H1 (cell line): ENCODE results near the gene CELF4. TPM values are rescaled to one million over a fixed set of nuclear protein-coding genes. Genes with fewer than 3 reads are reported as not detected.
A peak's percentile ranks its signal among the peaks of the same experiment; 100 is the strongest.

Experiments used
- CTCF ChIA-PET: fragments of 300-600 bp; sonication (Branson Sonifier 250); formaldehyde crosslinking; loops from one replicate; lab custom pipeline; 2021; ENCODE audit not compliant: partially characterized antibody; lab: Charles Lee
- POLR2A ChIA-PET: fragments of 300-600 bp; sonication (Branson Sonifier 250); formaldehyde crosslinking; loops from one replicate; lab custom pipeline; 2021; ENCODE audit warnings: inconsistent platforms; ENCODE audit not compliant: partially characterized antibody; lab: Charles Lee
- DNase-seq, 2 experiments: peaks; one replicate each; pipeline versions ENCODE4 v3.0.0 to v3.0.0-alpha.2; 2010 to 2022; ENCODE audit warnings: low spot score in 2 of 2, low read depth in 1 of 2, mixed read lengths in 1 of 2
- FAIRE-seq: peaks from 2 replicates; lab custom pipeline; 2011; peaks lifted over from hg19 to GRCh38; lab: Jason Lieb, UNC
- H2AFZ ChIP-seq: 2 replicates; pipeline ENCODE4 v1.8.1; 2012; ENCODE audit warnings: low read length, inconsistent platforms
- H2AK5ac ChIP-seq: 2 replicates; pipeline ENCODE4 v1.6.1; 2013; ENCODE audit warnings: low read depth, low read length
- H2BK120ac ChIP-seq: replicated peaks from 2 replicates; pipeline ENCODE3; 2013; ENCODE audit warnings: low read depth, low read length, inconsistent platforms
- H2BK12ac ChIP-seq: 2 replicates; pipeline ENCODE4 v1.6.1; 2013; ENCODE audit warnings: low read depth, low read length
- H2BK15ac ChIP-seq: 2 replicates; pipeline ENCODE4 v1.6.1; 2013; ENCODE audit warnings: low read length
- H2BK20ac ChIP-seq: 2 replicates; pipeline ENCODE4 v1.6.1; 2013; ENCODE audit warnings: low read length
- H2BK5ac ChIP-seq: 2 replicates; pipeline ENCODE4 v1.6.1; 2013; ENCODE audit warnings: low read depth, low read length
- H3K14ac ChIP-seq: 2 replicates; pipeline ENCODE4 v1.6.1; 2013; ENCODE audit warnings: inconsistent platforms; ENCODE audit not compliant: insufficient read length
- H3K18ac ChIP-seq: 2 replicates; pipeline ENCODE4 v1.6.1; 2013; ENCODE audit warnings: low read length; ENCODE audit errors: extremely low read depth
- H3K23ac ChIP-seq: 2 replicates; pipeline ENCODE4 v1.6.1; 2013; ENCODE audit warnings: inconsistent platforms; ENCODE audit not compliant: insufficient read length
- H3K23me2 ChIP-seq: 2 replicates; pipeline ENCODE4 v1.6.1; 2013; ENCODE audit warnings: low read depth, low read length
- H3K27ac ChIP-seq: 2 replicates; pipeline ENCODE4 v1.6.1; 2011; ENCODE audit warnings: low read depth, low read length, inconsistent platforms
- H3K27me3 ChIP-seq, 4 experiments: replicated peaks in 1 of 4; 1 replicate in 1 of 4; 2 replicates in 3 of 4; pipeline versions ENCODE4 v1.6.1 to v1.8.1; 2011 to 2013; ENCODE audit warnings: low read length in 3 of 4, mild to moderate bottlenecking in 3 of 4, inconsistent platforms in 2 of 4, mixed read lengths in 2 of 4, moderate library complexity in 1 of 4; ENCODE audit not compliant: control insufficient read depth in 3 of 4, insufficient read depth in 3 of 4; ENCODE audit errors: extremely low read depth in 1 of 4
- H3K36me3 ChIP-seq, 4 experiments: 2 replicates each; pipeline versions ENCODE4 v1.6.1 to v1.8.1; 2011 to 2013; ENCODE audit warnings: mild to moderate bottlenecking in 4 of 4, low read length in 3 of 4, moderate library complexity in 2 of 4, control low read depth in 1 of 4, inconsistent platforms in 1 of 4; ENCODE audit not compliant: insufficient read depth in 4 of 4, control insufficient read depth in 2 of 4
- H3K4ac ChIP-seq: replicated peaks from 2 replicates; pipeline ENCODE3; 2013; ENCODE audit warnings: low read length, low read depth, mixed read lengths, inconsistent platforms; ENCODE audit not compliant: insufficient read length
- H3K4me1 ChIP-seq, 4 experiments: replicated peaks in 1 of 4; 1 replicate in 1 of 4; 2 replicates in 3 of 4; pipeline versions ENCODE4 v1.6.1 to v1.8.1; 2011 to 2013; ENCODE audit warnings: low read length in 3 of 4, inconsistent platforms in 2 of 4, mixed read lengths in 1 of 4; ENCODE audit not compliant: insufficient read depth in 4 of 4, control insufficient read depth in 3 of 4
- H3K4me2 ChIP-seq, 2 experiments: 2 replicates each; pipeline versions ENCODE4 v1.6.1 to v1.8.1; 2011 to 2013; ENCODE audit warnings: low read depth in 2 of 2, low read length in 2 of 2, control low read depth in 1 of 2, inconsistent platforms in 1 of 2, mild to moderate bottlenecking in 1 of 2; ENCODE audit not compliant: insufficient read depth in 1 of 2
- H3K4me3 ChIP-seq, 4 experiments: fragments of 200-600, 300-600 bp in 1 of 4; sonication (generic), shearing (Covaris generic), sonication (Bioruptor Twin) in 1 of 4; 2 replicates each; pipeline versions ENCODE4 v1.5.1 to v1.8.1; 2011 to 2016; ENCODE audit warnings: low read length in 4 of 4, low read depth in 3 of 4, control low read depth in 2 of 4, inconsistent platforms in 2 of 4, mild to moderate bottlenecking in 2 of 4, mixed read lengths in 1 of 4, moderate library complexity in 1 of 4; ENCODE audit not compliant: insufficient read depth in 2 of 4; ENCODE audit errors: extremely low read depth in 1 of 4
- H3K56ac ChIP-seq: replicated peaks from 2 replicates; pipeline ENCODE3; 2013; ENCODE audit warnings: low read depth, mild to moderate bottlenecking, mixed read lengths, low read length, inconsistent platforms; ENCODE audit not compliant: insufficient read length
- H3K79me1 ChIP-seq: 2 replicates; pipeline ENCODE4 v1.6.1; 2013; ENCODE audit warnings: low read depth, low read length, control low read depth
- H3K79me2 ChIP-seq, 2 experiments: 2 replicates each; pipeline versions ENCODE4 v1.6.1 to v1.8.1; 2012 to 2013; ENCODE audit warnings: low read length in 2 of 2, mild to moderate bottlenecking in 2 of 2, inconsistent platforms in 1 of 2; ENCODE audit not compliant: insufficient read depth in 2 of 2, control insufficient read depth in 1 of 2
- H3K9ac ChIP-seq, 4 experiments: replicated peaks in 1 of 4; 1 replicate in 1 of 4; 2 replicates in 3 of 4; pipeline versions ENCODE4 v1.6.1 to v1.8.1; 2011 to 2013; ENCODE audit warnings: low read depth in 3 of 4, low read length in 3 of 4, control low read depth in 2 of 4, mild to moderate bottlenecking in 2 of 4, moderate library complexity in 2 of 4, inconsistent platforms in 1 of 4; ENCODE audit errors: extremely low read depth in 1 of 4
- H3K9me3 ChIP-seq, 2 experiments: 2 replicates each; pipeline versions ENCODE4 v1.6.1 to v1.8.1; 2012 to 2013; ENCODE audit warnings: mild to moderate bottlenecking in 2 of 2, moderate library complexity in 2 of 2, control low read depth in 1 of 2, inconsistent platforms in 1 of 2, low read depth in 1 of 2, low read length in 1 of 2, mixed read lengths in 1 of 2; ENCODE audit not compliant: insufficient read depth in 2 of 2
- H4K20me1 ChIP-seq, 2 experiments: replicated peaks in 1 of 2; 2 replicates each; pipeline versions ENCODE3 to v1.8.1; 2011 to 2013; ENCODE audit warnings: inconsistent platforms in 2 of 2, low read length in 2 of 2, mild to moderate bottlenecking in 1 of 2; ENCODE audit not compliant: insufficient read depth in 2 of 2, control insufficient read depth in 1 of 2
- H4K5ac ChIP-seq: 2 replicates; pipeline ENCODE4 v1.6.1; 2013; ENCODE audit warnings: low read length, low read depth, mixed read lengths, inconsistent platforms; ENCODE audit not compliant: insufficient read length
- H4K8ac ChIP-seq: 2 replicates; pipeline ENCODE4 v1.8.0; 2013; ENCODE audit warnings: mild to moderate bottlenecking, moderate library complexity, low read length, inconsistent platforms; ENCODE audit not compliant: insufficient read depth; ENCODE audit errors: extremely low read depth
- H4K91ac ChIP-seq: replicated peaks from 2 replicates; pipeline ENCODE3; 2013; ENCODE audit warnings: low read length, mixed read lengths, inconsistent platforms; ENCODE audit not compliant: insufficient read length
- CREB1 ChIP-seq: IDR thresholded peaks from 2 replicates; pipeline ENCODE4 v1.6.1; 2012; ENCODE audit warnings: inconsistent platforms
- EGR1 ChIP-seq: IDR thresholded peaks from 2 replicates; pipeline ENCODE4 v1.6.1; 2011; ENCODE audit warnings: low read depth, low read length, borderline replicate concordance
- EP300 ChIP-seq, 2 experiments: IDR thresholded peaks; 1 replicate in 1 of 2; 2 replicates in 1 of 2; pipeline ENCODE4 v1.6.1; 2011 to 2012; ENCODE audit warnings: low read depth in 2 of 2, low read length in 2 of 2, mild to moderate bottlenecking in 2 of 2, borderline replicate concordance in 1 of 2, inconsistent platforms in 1 of 2, moderate library complexity in 1 of 2
- JUND ChIP-seq: IDR thresholded peaks from 2 replicates; pipeline ENCODE4 v1.6.1; 2011; ENCODE audit warnings: mild to moderate bottlenecking, improper control_type of control experiment, low read length
- RAD21 ChIP-seq, 2 experiments: IDR thresholded peaks in 1 of 2; conservative IDR thresholded peaks in 1 of 2; 2 replicates each; pipeline ENCODE4 v1.6.1; 2011; ENCODE audit warnings: low read depth in 2 of 2, low read length in 2 of 2, improper control_type of control experiment in 1 of 2, inconsistent platforms in 1 of 2, mild to moderate bottlenecking in 1 of 2, moderate library complexity in 1 of 2
- RXRA ChIP-seq: IDR thresholded peaks from 2 replicates; pipeline ENCODE4 v1.6.1; 2011; ENCODE audit warnings: low read depth, mild to moderate bottlenecking, low read length, moderate library complexity; ENCODE audit not compliant: insufficient read depth
- SP1 ChIP-seq: IDR thresholded peaks from 2 replicates; pipeline ENCODE4 v1.6.1; 2011; ENCODE audit warnings: low read depth, low read length
- SP4 ChIP-seq: IDR thresholded peaks from 2 replicates; pipeline ENCODE4 v1.6.1; 2012; ENCODE audit warnings: low read length, inconsistent platforms
- SRF ChIP-seq: IDR thresholded peaks from 2 replicates; pipeline ENCODE4 v1.6.1; 2011; ENCODE audit warnings: mild to moderate bottlenecking, low read depth, low read length, moderate library complexity
- WGBS, 2 experiments: shearing (Covaris generic) in 1 of 2; methylation state at CpG; one replicate each; pipeline versions ENCODE4 v1.1.6 to v1.1.7; 2013 to 2015; ENCODE audit warnings: low lambda C conversion rate in 2 of 2, mixed read lengths in 2 of 2, inconsistent platforms in 1 of 2, low coverage in 1 of 2, missing lambda C conversion rate in 1 of 2; ENCODE audit not compliant: insufficient replicate concordance in 2 of 2, insufficient coverage in 1 of 2, insufficient read length in 1 of 2; ENCODE audit errors: extremely low coverage in 1 of 2, missing lambda C conversion rate in 1 of 2; 5-methylcytosine and 5-hydroxymethylcytosine counted together
- polyA plus RNA-seq, 7 experiments: library from polyadenylated mRNA; depleted of rRNA in 3 of 7; stranded (reverse) in 5 of 7; unstranded in 2 of 7; fragments of >200 nt in 5 of 7; fragments of 200-250 nt in 2 of 7; gene quantifications; 1 replicate in 5 of 7; 2 replicates in 1 of 7; 4 replicates in 1 of 7; pipeline versions ENCODE4 v1.2.1 to v1.2.3, GENCODE V29; 2011 to 2013; ENCODE audit warnings: missing spikeins in 2 of 7, mixed read lengths in 2 of 7
- total RNA-seq: library from RNA; stranded (reverse); fragmentation: NEBNext Ultra II Directional; extraction: Animal tissue kit (Norgen Biotek cat#: 25700); gene quantifications from 2 replicates; pipeline ENCODE4 v1.2.1, GENCODE V29; 2021
- TF ChIP-seq, protein P1 (sequence below): IDR thresholded peaks from 2 replicates; pipeline ENCODE4 v1.6.1; 2011; ENCODE audit warnings: low read length, improper control_type of control experiment

CELF4 gene
- total and polyA plus RNA-seq, 2 of the 8 experiments (the other 6 are each of a cell fraction or from before 2014, with no cell fraction given), result 1.6 to 3.4 TPM

DNA sequence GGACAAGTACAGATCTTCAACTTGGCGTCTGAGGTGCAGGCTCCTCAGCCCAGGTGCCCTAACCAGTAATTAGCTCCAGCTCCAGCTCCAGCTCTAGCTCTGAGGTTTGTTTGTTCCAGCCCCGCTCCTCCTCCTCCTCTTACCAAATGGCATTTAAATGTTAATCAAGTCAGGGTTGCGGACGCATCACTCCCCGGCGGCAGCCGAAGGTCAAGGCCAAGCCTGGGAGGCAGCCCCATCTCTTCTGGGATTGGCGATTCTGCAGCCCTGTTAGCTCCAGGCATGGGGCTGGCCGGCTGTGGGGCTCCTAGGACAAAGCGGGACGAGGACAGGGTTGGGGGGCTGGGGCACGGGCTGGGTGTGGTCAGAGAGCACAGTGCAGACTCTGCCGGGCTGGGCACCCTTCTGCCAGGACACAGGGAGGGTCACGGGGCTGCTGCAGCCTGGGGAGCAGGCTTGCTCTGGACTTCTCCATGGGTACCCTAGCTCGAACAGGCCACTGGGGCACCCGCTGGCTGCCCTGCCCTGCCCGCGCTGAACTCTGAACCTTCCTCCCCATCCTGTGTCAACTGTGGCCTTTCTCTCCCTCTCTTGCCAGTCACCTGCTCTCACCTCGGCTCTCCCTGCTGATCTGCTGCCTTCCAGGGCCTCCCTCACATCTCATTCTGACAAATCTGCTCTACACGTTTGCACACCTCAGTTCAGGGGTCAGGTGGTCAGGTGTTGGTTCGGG lies 203.3 kb downstream of the CELF4 start:
- Histone ChIP-seq H4K5ac (no peak overlapping the region), H3K4ac (no peak overlapping the region), H2BK20ac (no peak overlapping the region), H3K56ac (no peak overlapping the region), H2BK5ac (no peak overlapping the region), H3K23ac (no peak overlapping the region), H3K4me2 (peak overlapping the region; percentile 61 to 65), H2BK12ac (no peak overlapping the region), H2AFZ (no peak overlapping the region), H4K20me1 (peaks cover 0 to 16% of the 10 kb centered on the region in 2 experiments), H3K9ac (no peak overlapping the region), H3K27ac (no peak overlapping the region), H3K4me3 (peak overlapping the region in 3 of 4 experiments; percentile 30 to 43 (median 38); a peak in 5 of 8 replicates), H3K18ac (no peak overlapping the region; the same call in none of the 2 replicates), H3K36me3 (no peaks in the 10 kb centered on the region), H3K14ac (no peak overlapping the region), H3K79me2 (no peaks in the 10 kb centered on the region), H4K91ac (no peak overlapping the region), H3K79me1 (no peaks in the 10 kb centered on the region), H3K4me1 (peaks cover 7 to 22% (median 18%) of the 10 kb centered on the region in 4 experiments), H2AK5ac (no peak overlapping the region), H2BK15ac (no peak overlapping the region), H2BK120ac (no peak overlapping the region), H4K8ac (no peak overlapping the region), H3K9me3 (no peaks in the 10 kb centered on the region), H3K23me2 (peaks cover 5% of the 10 kb centered on the region; the same call in 1 of the 2 replicates), H3K27me3 (peaks cover 21 to 66% (median 59%) of the 10 kb centered on the region in 4 experiments)
- ChIA-PET POLR2A (interaction anchor here (0.6 to 0.9 kb wide), 4 partner anchors 10 to 92 kb away, joined by 3 read pairs; no protein-coding TSS in a partner anchor), CTCF (interaction anchor here (0.6 to 4.6 kb wide), 14 partner anchors 10 to 187 kb away, joined by 3 to 34 read pairs (median 3); no protein-coding TSS in a partner anchor)
- DNase-seq (peak; percentile 70 to 74), FAIRE-seq (no peak)
- 0 out of 2 replicates have a peak, but pooled peaks have one; percentile 3 for TF ChIP-seq SRF
- TF ChIP-seq, protein P1, sequence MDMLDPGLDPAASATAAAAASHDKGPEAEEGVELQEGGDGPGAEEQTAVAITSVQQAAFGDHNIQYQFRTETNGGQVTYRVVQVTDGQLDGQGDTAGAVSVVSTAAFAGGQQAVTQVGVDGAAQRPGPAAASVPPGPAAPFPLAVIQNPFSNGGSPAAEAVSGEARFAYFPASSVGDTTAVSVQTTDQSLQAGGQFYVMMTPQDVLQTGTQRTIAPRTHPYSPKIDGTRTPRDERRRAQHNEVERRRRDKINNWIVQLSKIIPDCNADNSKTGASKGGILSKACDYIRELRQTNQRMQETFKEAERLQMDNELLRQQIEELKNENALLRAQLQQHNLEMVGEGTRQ, result no peak
- TF ChIP-seq CREB1, result 0 out of 2 replicates have a peak, but pooled peaks have one; percentile 36
- 0 out of 2 replicates have a peak, but pooled peaks have one; percentile 30 for TF ChIP-seq EGR1
- no peak for TF ChIP-seq JUND
- TF ChIP-seq RAD21 (IDR thresholded peaks at IDR 0.05 in 1 of 2, conservative IDR thresholded peaks at IDR 0.05 in 1 of 2; ENCODE audit: low read depth in 2 of 2, low read length in 2 of 2), result 0 out of 4 replicates have a peak, but pooled peaks have one; percentile 2 to 5
- TF ChIP-seq SP1, result peak; percentile 79
- peak; percentile 87; the same call in 1 of the 2 replicates for TF ChIP-seq RXRA
- TF ChIP-seq EP300 (IDR thresholded peaks at IDR 0.05; ENCODE audit: borderline replicate concordance in 1 of 2, low read depth in 2 of 2, low read length in 2 of 2), result peak in 1 of 2 experiments; percentile 21; a peak in 1 of 3 replicates
- no peak for TF ChIP-seq SP4
- 14% methylated on average over 21 of the region's 21 CpGs; no CpG with 5 or more reads in 1 of the 2 experiments for WGBS, 2 experiments
